ENCODE data around the gene TULP3.
"Not testable (repeated sequence)": the region's sequence is repeated elsewhere in the genome, so short reads cannot be mapped to it uniquely, and the experiment has no call there.

- TF ChIP-seq HDAC2 (IDR thresholded peaks at IDR 0.05; ENCODE audit: borderline replicate concordance in 1 of 2, low read depth in 2 of 2, low read length in 2 of 2); SIX5 (IDR thresholded peaks at IDR 0.05; ENCODE audit: low read depth, low read length); SUZ12 (IDR thresholded peaks at IDR 0.05; ENCODE audit: low read length); POLR2A (IDR thresholded peaks at IDR 0.05; ENCODE audit: control extremely low read depth in 1 of 2, low read depth in 2 of 2, low read length in 2 of 2); SP1 (IDR thresholded peaks at IDR 0.05; ENCODE audit: low read depth, low read length); RAD21 (IDR thresholded peaks at IDR 0.05 in 1 of 2, conservative IDR thresholded peaks at IDR 0.05 in 1 of 2; ENCODE audit: low read depth in 2 of 2, low read length in 2 of 2); CTCF (IDR thresholded peaks at IDR 0.05; ENCODE audit: control extremely low read depth in 1 of 3, insufficient read depth in 1 of 3, low read depth in 1 of 3, low read length in 3 of 3): not testable (repeated sequence)
- TF ChIP-seq, protein P1, sequence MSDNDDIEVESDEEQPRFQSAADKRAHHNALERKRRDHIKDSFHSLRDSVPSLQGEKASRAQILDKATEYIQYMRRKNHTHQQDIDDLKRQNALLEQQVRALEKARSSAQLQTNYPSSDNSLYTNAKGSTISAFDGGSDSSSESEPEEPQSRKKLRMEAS (IDR thresholded peaks at IDR 0.05): not testable (repeated sequence)
Measured at GRCh38 chr12:2868986-2869632, 21.6 kb upstream of the TULP3 start.
